Neural cell (in vitro differentiated cells): ENCODE results near the gene INMT. TPM values are rescaled to one million over a fixed set of nuclear protein-coding genes. Genes with fewer than 3 reads are reported as not detected.

Experiments
- H2AFZ ChIP-seq: fragments of 200-600, 300-800 bp; sonication (generic), shearing (Covaris generic); 2 replicates; pipeline ENCODE4 v1.6.0; 2014; ENCODE audit warnings: low read depth, mild to moderate bottlenecking, antibody characterized with exemption, low read length, moderate library complexity
- H3F3A ChIP-seq: fragments of 200-600 bp; shearing (Covaris generic); 2 replicates; pipeline ENCODE4 v1.6.1; 2016; ENCODE audit warnings: mild to moderate bottlenecking, moderate library complexity, mixed read lengths, antibody characterized with exemption, low read length; ENCODE audit not compliant: insufficient read depth, poor library complexity, severe bottlenecking
- H3K27ac ChIP-seq: fragments of 200-600, 300-800 bp; sonication (generic), shearing (Covaris generic); 2 replicates; pipeline ENCODE4 v1.5.1; 2014; ENCODE audit warnings: mild to moderate bottlenecking, low read length, moderate library complexity
- H3K27me3 ChIP-seq: fragments of 300-800, 200-600 bp; sonication (generic), shearing (Covaris generic); 2 replicates; pipeline ENCODE4 v1.6.0; 2014; ENCODE audit warnings: mild to moderate bottlenecking, low read depth, low read length, moderate library complexity; ENCODE audit not compliant: insufficient read depth
- H3K36me3 ChIP-seq: fragments of 300-800, 200-600 bp; sonication (generic), shearing (Covaris generic); 2 replicates; pipeline ENCODE4 v1.5.1; 2014; ENCODE audit warnings: mild to moderate bottlenecking, antibody characterized with exemption, low read length, moderate library complexity; ENCODE audit not compliant: insufficient read depth
- H3K4me2 ChIP-seq: fragments of 300-800, 200-600 bp; sonication (generic), shearing (Covaris generic); 2 replicates; pipeline ENCODE4 v1.6.0; 2014; ENCODE audit warnings: mild to moderate bottlenecking, low read length
- H3K4me3 ChIP-seq: fragments of 300-800, 200-600 bp; sonication (generic), shearing (Covaris generic); 2 replicates; pipeline ENCODE4 v1.5.1; 2014; ENCODE audit warnings: mild to moderate bottlenecking, low read length, moderate library complexity
- H3K79me2 ChIP-seq: fragments of 200-600 bp; shearing (Covaris generic); replicated peaks from 2 replicates; pipeline ENCODE4 v1.6.0; 2014; ENCODE audit warnings: mild to moderate bottlenecking, low read length, moderate library complexity; ENCODE audit not compliant: insufficient read depth
- H3K9ac ChIP-seq: fragments of 300-800, 200-600 bp; sonication (generic), shearing (Covaris generic); 2 replicates; pipeline ENCODE4 v1.6.1; 2016; ENCODE audit warnings: mild to moderate bottlenecking, low read length, mixed read lengths
- H3K9me2 ChIP-seq: fragments of 200-600 bp; shearing (Covaris generic); 2 replicates; pipeline ENCODE4 v1.6.1; 2016; ENCODE audit warnings: mild to moderate bottlenecking, low read length, mixed read lengths; ENCODE audit not compliant: insufficient read depth
- H3K9me3 ChIP-seq: fragments of 200-600, 300-800 bp; sonication (generic), shearing (Covaris generic); 2 replicates; pipeline ENCODE4 v1.6.1; 2016; ENCODE audit warnings: mild to moderate bottlenecking, mixed run types, low read length, moderate library complexity, mixed read lengths
- H4K20me1 ChIP-seq: fragments of 200-600 bp; shearing (Covaris generic); 2 replicates; pipeline ENCODE4 v1.6.1; 2016; ENCODE audit warnings: mild to moderate bottlenecking, mixed run types; ENCODE audit not compliant: insufficient read depth
- EP300 ChIP-seq: fragments of 450-650 bp; conservative IDR thresholded peaks from 2 replicates; pipeline ENCODE4 v1.6.1; 2014; ENCODE audit warnings: antibody characterized with exemption, mild to moderate bottlenecking, moderate library complexity; ENCODE audit not compliant: poor library complexity, severe bottlenecking
- EZH2 ChIP-seq: fragments of 200-600, 300-800 bp; shearing (Covaris generic), sonication (generic); IDR thresholded peaks from 2 replicates; pipeline ENCODE4 v1.6.1; 2014; ENCODE audit warnings: antibody characterized with exemption, low read length, borderline replicate concordance, mild to moderate bottlenecking; ENCODE audit not compliant: insufficient read depth, poor library complexity, severe bottlenecking
- MXI1 ChIP-seq: fragments of 450-650 bp; conservative IDR thresholded peaks from 2 replicates; pipeline ENCODE4 v1.6.1; 2014; ENCODE audit warnings: antibody characterized with exemption, mild to moderate bottlenecking; ENCODE audit not compliant: poor library complexity, severe bottlenecking
- POLR2AphosphoS5 ChIP-seq: IDR thresholded peaks from 2 replicates; pipeline ENCODE4 v1.6.1; 2012
- RAD21 ChIP-seq: fragments of 450-650 bp; conservative IDR thresholded peaks from 2 replicates; pipeline ENCODE4 v1.6.1; 2014; ENCODE audit warnings: antibody characterized with exemption, mild to moderate bottlenecking, moderate library complexity
- SMC3 ChIP-seq: fragments of 450-650 bp; conservative IDR thresholded peaks from 2 replicates; pipeline ENCODE4 v1.6.1; 2014; ENCODE audit warnings: antibody characterized with exemption, mild to moderate bottlenecking, moderate library complexity; ENCODE audit not compliant: poor library complexity
- TAF1 ChIP-seq: IDR thresholded peaks from 2 replicates; pipeline ENCODE4 v1.6.1; 2012; ENCODE audit warnings: low read depth
- polyA plus RNA-seq: library from polyadenylated mRNA; depleted of rRNA; stranded (reverse); fragments of >200 nt; gene quantifications from 2 replicates; pipeline ENCODE4 v1.2.3, GENCODE V29; 2014
- TF ChIP-seq, protein P1 (sequence below): fragments of 450-650 bp; IDR thresholded peaks from 2 replicates; pipeline ENCODE4 v1.5.1; 2014; ENCODE audit warnings: antibody characterized with exemption, mild to moderate bottlenecking, moderate library complexity; ENCODE audit not compliant: poor library complexity, severe bottlenecking
- TF ChIP-seq, protein P2 (sequence below): IDR thresholded peaks from 2 replicates; pipeline ENCODE4 v1.6.1; 2012; ENCODE audit warnings: borderline replicate concordance

Gene INMT
- polyA plus RNA-seq, 1 donor from 2014 or later = 0.66 TPM

DNA sequence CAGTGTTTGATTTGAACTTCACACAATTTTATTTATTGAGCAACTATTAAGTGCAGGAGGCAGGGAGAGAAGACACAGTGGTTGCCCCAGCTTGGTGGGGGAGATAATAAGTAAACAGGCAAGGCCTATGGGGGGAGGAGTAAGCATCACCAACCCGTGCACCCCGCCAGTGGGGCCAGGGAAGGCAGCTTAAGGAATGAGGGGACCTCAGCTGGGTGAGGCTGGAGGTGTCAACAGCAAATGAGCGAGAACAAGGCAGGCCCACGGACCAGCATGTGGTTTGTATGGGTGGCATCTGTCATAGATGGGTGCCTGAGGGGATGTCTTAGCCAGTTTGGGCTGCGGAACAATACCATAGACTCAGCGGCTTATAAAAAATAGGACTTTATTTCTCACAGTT is 45.6 kb upstream of the INMT start:
- Histone ChIP-seq H3K9ac (no peak overlapping the region), H3F3A (no peaks in the 10 kb centered on the region), H3K9me3 (no peaks in the 10 kb centered on the region), H3K4me3 (no peak overlapping the region), H4K20me1 (no peaks in the 10 kb centered on the region), H2AFZ (no peak overlapping the region), H3K9me2 (no peaks in the 10 kb centered on the region), H3K79me2 (no peaks in the 10 kb centered on the region), H3K27me3 (no peaks in the 10 kb centered on the region), H3K4me2 (no peak overlapping the region), H3K36me3 (no peaks in the 10 kb centered on the region), H3K27ac (no peak overlapping the region)
- TF ChIP-seq, protein P1, sequence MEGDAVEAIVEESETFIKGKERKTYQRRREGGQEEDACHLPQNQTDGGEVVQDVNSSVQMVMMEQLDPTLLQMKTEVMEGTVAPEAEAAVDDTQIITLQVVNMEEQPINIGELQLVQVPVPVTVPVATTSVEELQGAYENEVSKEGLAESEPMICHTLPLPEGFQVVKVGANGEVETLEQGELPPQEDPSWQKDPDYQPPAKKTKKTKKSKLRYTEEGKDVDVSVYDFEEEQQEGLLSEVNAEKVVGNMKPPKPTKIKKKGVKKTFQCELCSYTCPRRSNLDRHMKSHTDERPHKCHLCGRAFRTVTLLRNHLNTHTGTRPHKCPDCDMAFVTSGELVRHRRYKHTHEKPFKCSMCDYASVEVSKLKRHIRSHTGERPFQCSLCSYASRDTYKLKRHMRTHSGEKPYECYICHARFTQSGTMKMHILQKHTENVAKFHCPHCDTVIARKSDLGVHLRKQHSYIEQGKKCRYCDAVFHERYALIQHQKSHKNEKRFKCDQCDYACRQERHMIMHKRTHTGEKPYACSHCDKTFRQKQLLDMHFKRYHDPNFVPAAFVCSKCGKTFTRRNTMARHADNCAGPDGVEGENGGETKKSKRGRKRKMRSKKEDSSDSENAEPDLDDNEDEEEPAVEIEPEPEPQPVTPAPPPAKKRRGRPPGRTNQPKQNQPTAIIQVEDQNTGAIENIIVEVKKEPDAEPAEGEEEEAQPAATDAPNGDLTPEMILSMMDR = no peak
- no peak for TF ChIP-seq EP300
- TF ChIP-seq RAD21 = no peak
- no peak for TF ChIP-seq TAF1
- TF ChIP-seq SMC3 = no peak
- TF ChIP-seq POLR2AphosphoS5 = no peak
- TF ChIP-seq MXI1 = no peak
- TF ChIP-seq, protein P2, sequence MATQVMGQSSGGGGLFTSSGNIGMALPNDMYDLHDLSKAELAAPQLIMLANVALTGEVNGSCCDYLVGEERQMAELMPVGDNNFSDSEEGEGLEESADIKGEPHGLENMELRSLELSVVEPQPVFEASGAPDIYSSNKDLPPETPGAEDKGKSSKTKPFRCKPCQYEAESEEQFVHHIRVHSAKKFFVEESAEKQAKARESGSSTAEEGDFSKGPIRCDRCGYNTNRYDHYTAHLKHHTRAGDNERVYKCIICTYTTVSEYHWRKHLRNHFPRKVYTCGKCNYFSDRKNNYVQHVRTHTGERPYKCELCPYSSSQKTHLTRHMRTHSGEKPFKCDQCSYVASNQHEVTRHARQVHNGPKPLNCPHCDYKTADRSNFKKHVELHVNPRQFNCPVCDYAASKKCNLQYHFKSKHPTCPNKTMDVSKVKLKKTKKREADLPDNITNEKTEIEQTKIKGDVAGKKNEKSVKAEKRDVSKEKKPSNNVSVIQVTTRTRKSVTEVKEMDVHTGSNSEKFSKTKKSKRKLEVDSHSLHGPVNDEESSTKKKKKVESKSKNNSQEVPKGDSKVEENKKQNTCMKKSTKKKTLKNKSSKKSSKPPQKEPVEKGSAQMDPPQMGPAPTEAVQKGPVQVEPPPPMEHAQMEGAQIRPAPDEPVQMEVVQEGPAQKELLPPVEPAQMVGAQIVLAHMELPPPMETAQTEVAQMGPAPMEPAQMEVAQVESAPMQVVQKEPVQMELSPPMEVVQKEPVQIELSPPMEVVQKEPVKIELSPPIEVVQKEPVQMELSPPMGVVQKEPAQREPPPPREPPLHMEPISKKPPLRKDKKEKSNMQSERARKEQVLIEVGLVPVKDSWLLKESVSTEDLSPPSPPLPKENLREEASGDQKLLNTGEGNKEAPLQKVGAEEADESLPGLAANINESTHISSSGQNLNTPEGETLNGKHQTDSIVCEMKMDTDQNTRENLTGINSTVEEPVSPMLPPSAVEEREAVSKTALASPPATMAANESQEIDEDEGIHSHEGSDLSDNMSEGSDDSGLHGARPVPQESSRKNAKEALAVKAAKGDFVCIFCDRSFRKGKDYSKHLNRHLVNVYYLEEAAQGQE = no peak
- no peak for TF ChIP-seq EZH2

DNA sequence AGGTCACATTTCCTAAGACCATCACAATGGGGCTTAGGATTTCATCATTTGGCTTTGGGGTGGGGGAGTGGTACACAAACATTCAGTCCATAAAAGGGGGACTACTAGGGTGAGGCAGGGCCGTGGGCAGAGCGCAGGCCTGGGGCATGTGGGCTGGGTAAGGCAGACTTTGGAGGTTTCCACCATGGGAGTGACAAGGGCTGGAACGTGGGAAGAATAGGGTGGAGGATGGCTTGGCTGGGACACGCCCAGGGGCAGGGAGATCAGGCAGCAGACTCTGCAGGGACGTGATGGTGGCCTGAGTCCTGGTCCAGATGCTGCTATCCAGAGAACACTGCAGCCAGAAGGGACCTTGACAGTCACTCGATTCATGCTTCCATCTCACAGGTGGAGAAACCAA is 45.0 kb upstream of the INMT start:
- TF ChIP-seq EZH2 = no peak
- TF ChIP-seq RAD21 = no peak
- no peak for TF ChIP-seq POLR2AphosphoS5
- TF ChIP-seq SMC3 = no peak
- no peak for TF ChIP-seq EP300
- no peak for TF ChIP-seq TAF1
- Histone ChIP-seq H3K27ac (no peak overlapping the region), H3K27me3 (no peaks in the 10 kb centered on the region), H3K9me2 (no peaks in the 10 kb centered on the region), H3K4me3 (no peak overlapping the region), H4K20me1 (no peaks in the 10 kb centered on the region), H3K36me3 (no peaks in the 10 kb centered on the region), H3K9me3 (no peaks in the 10 kb centered on the region), H2AFZ (no peak overlapping the region), H3F3A (no peaks in the 10 kb centered on the region), H3K9ac (no peak overlapping the region), H3K79me2 (no peaks in the 10 kb centered on the region), H3K4me2 (no peak overlapping the region)
